ENCODE results near the gene RERG.

DNA sequence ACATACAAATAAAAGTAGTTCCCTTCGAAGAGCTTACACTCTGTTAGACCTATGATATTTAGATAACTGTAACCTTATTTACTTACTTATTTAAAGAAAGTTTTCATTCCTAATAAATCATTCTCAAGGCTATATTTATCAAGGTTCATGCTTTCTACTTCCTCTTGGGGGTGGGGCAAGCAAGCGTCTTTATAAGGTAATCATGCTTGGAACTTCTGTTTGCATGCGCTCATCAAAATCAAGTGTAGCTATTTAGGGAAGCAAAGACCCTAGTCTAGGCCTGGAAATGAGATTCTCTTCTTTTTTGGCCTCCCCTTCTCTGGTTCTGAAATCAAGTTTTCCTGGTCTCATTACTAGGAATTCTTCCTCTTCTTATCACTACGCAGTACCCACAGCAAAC, 766 bp downstream of the RERG start:
- TF ChIP-seq, protein P1, sequence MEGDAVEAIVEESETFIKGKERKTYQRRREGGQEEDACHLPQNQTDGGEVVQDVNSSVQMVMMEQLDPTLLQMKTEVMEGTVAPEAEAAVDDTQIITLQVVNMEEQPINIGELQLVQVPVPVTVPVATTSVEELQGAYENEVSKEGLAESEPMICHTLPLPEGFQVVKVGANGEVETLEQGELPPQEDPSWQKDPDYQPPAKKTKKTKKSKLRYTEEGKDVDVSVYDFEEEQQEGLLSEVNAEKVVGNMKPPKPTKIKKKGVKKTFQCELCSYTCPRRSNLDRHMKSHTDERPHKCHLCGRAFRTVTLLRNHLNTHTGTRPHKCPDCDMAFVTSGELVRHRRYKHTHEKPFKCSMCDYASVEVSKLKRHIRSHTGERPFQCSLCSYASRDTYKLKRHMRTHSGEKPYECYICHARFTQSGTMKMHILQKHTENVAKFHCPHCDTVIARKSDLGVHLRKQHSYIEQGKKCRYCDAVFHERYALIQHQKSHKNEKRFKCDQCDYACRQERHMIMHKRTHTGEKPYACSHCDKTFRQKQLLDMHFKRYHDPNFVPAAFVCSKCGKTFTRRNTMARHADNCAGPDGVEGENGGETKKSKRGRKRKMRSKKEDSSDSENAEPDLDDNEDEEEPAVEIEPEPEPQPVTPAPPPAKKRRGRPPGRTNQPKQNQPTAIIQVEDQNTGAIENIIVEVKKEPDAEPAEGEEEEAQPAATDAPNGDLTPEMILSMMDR (IDR thresholded peaks at IDR 0.05), result no peak
- TF ChIP-seq POLR2A (IDR thresholded peaks at IDR 0.05), result no peak
- no peak for TF ChIP-seq POLR2AphosphoS5 (IDR thresholded peaks at IDR 0.05)
- TF ChIP-seq EP300 (IDR thresholded peaks at IDR 0.05), result no peak
